Measurements from ENCODE around the gene RPL28.

Gene RPL28

DNA sequence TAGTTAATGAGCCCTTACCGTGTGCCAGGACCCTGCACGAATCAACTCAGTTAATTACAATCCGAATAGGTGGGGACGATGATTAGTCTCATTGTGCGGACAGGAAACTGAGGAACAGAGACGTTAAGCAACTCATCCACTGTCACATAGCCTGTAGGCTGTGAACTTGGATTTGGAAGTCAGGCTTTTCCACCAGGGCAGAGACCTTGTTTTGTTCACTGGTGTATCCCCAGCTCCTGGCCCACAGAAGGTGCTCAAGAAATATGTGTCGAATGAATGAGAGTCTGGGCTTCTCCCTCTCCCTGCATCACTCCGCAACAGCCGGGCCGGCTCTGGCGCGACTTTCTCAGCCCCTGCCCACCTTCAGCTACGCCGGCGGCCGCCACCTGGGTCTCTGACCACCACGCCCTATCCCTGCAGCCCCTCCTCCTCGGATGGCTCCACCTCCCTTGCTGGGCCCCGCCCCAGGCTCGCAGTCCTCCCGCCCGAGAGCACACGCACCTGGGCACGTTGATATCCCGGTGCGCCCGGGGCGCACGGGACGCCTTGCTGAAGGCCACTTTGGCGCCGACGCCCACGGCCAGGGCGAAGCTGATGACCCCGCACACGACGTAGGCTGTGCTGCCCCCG is 56.1 kb downstream of the RPL28 start:
- Mint-ChIP-seq H3K4me3 (peak overlapping the region in 2 of 3 experiments; percentile 4 to 24), H3K4me1 (peaks cover 22% of the 10 kb centered on the region), H3K36me3 (ENCODE audit: low read depth) (no peaks in the 10 kb centered on the region), H3K27ac (no peak overlapping the region), H3K27me3 (ENCODE audit: low read depth) (peaks cover 33% of the 10 kb centered on the region), H3K9me3 (peaks cover 9% of the 10 kb centered on the region)
- TF ChIP-seq, protein P1, sequence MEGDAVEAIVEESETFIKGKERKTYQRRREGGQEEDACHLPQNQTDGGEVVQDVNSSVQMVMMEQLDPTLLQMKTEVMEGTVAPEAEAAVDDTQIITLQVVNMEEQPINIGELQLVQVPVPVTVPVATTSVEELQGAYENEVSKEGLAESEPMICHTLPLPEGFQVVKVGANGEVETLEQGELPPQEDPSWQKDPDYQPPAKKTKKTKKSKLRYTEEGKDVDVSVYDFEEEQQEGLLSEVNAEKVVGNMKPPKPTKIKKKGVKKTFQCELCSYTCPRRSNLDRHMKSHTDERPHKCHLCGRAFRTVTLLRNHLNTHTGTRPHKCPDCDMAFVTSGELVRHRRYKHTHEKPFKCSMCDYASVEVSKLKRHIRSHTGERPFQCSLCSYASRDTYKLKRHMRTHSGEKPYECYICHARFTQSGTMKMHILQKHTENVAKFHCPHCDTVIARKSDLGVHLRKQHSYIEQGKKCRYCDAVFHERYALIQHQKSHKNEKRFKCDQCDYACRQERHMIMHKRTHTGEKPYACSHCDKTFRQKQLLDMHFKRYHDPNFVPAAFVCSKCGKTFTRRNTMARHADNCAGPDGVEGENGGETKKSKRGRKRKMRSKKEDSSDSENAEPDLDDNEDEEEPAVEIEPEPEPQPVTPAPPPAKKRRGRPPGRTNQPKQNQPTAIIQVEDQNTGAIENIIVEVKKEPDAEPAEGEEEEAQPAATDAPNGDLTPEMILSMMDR (IDR thresholded peaks at IDR 0.05; ENCODE audit: unreplicated experiment in 3 of 3): no peak

DNA sequence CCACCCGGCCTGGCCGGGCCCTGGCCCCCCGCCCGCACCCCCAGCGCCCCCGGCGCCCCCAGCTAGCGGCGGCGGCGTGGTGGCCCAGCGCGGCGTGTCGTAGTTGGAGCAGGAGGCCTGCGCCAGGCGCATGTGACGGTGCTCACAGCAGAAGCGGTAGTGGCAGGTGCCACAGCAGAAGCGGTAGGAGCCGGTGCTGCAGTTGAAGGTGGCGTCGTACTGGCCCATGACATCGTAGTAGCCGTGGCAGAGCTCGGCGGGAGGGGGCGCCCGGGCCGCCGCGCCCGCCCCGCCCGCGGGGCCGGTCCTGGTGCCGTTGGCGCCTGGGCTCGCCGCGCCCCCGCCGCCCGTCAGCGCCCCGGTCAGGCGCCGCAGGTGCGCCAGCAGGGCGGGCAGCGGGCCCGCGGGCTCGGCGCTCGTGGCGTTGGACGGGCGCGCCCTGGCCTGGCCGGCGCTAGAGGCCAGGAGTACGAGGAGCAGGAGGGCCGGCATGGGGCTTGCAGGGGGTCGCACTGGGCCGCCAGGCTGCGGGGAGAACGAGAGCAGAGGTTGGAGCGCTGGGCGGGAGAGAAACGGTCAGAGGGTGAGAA is 56.7 kb downstream of the RPL28 start:
- H3K36me3 Mint-ChIP-seq (ENCODE audit: low read depth): no peaks in the 10 kb centered on the region
- peaks cover 9% of the 10 kb centered on the region for H3K9me3 Mint-ChIP-seq

DNA sequence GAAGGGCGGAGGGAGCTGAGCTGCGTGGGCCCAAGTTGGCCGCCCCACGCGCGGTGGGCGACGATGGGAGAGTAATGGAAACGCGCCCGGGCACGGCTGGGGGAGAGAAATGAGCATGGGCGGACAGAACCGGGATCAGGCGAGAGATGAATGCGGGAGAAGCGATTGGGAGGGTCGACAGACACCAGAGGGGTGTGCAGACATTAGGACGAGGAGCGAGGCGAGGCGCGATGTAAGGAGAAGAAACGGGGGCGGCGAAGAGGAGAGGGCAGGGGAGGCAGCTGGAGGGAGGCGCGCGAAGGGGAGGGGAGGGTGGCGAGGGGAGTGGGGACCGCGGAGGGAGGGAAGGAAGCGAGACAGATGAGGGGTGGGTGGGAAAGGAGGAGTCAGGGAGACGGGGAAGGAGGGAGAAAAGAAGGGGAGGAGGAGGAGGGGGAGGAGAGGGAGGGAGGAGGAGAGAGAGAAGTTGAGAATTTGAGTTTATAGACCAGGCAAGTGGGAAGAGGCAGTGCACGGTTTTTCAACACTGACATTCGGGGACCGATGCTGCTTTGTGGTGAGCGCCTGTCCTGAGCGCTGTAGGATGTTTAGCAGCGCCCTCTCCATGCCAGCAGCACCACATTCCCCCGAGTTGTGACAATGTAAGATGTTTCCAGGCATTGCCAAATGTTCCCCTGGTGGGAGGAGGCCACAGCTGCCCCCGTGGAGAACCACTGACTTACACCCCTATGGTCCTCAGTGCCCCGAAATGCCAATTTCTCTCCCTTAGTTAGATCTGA is 57.5 kb downstream of the RPL28 start, which contains the start of gene SHISA7:
SHISA7 (minus strand) TSS at position 256 of the 779 bp plus-strand sequence. CDS start 437 bp downstream, outside the sequence.
- Mint-ChIP-seq H3K4me3 (peak within 1 kb of the TSS; percentile 61 to 77 (median 66)), H3K9me3 (peaks cover 9% of the 10 kb centered on the region), H3K27me3 (ENCODE audit: low read depth) (peaks cover 21% of the 10 kb centered on the region), H3K27ac (no peak within 1 kb of the TSS), H3K36me3 (ENCODE audit: low read depth) (no peaks in the 10 kb centered on the region), H3K4me1 (peaks cover 17% of the 10 kb centered on the region)
- TF ChIP-seq, protein P1 (IDR thresholded peaks at IDR 0.05; ENCODE audit: unreplicated experiment in 3 of 3): no peak

More for the DNA sequence above, 56.7 kb downstream of the RPL28 start:
- TF ChIP-seq, protein P1 (IDR thresholded peaks at IDR 0.05; ENCODE audit: unreplicated experiment in 3 of 3): no peak
- peaks cover 19% of the 10 kb centered on the region for H3K4me1 Mint-ChIP-seq
- peak overlapping the region in 1 of 3 experiments; percentile 49 for H3K4me3 Mint-ChIP-seq
- H3K27me3 Mint-ChIP-seq (ENCODE audit: low read depth): peaks cover 27% of the 10 kb centered on the region
- H3K27ac Mint-ChIP-seq: no peak overlapping the region

DNA sequence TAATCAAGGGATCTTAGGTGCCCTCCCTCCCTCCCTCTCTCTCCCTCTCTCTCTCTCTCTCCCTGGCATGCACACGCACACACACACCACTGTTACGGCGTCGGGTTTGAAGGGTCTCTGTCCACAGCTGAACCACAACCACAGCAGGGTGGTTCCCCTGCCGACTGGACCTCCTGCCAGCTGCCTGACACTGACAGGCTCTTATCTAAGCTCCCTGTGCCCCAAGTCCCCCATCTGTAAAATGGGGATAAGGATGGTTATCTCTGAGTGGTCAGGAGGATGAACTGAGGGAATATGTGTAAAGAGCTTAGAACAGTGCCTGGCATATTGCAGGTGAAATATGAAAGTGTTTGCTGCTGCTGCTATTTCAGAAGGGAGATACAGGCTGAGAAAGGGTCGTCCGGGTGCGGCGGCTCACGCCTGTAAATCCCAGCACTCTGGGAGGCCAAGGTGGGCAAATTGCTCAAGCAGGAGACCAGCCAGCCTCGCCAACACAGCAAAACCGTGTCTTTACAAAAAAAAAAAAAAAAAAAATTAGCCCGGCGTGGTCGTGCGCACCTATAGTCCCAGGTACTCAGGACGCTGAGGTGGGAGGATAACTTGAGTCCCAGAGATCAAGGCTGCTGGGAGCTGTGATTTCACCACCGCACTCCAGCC is 58.2 kb downstream of the RPL28 start:
- Mint-ChIP-seq H3K27ac (no peak overlapping the region), H3K4me1 (peaks cover 17% of the 10 kb centered on the region), H3K9me3 (peaks cover 9% of the 10 kb centered on the region), H3K4me3 (peak overlapping the region; percentile 30 to 66 (median 55)), H3K27me3 (ENCODE audit: low read depth) (peaks cover 14% of the 10 kb centered on the region), H3K36me3 (ENCODE audit: low read depth) (no peaks in the 10 kb centered on the region)
- TF ChIP-seq, protein P1 (IDR thresholded peaks at IDR 0.05; ENCODE audit: unreplicated experiment in 3 of 3): no peak

DNA sequence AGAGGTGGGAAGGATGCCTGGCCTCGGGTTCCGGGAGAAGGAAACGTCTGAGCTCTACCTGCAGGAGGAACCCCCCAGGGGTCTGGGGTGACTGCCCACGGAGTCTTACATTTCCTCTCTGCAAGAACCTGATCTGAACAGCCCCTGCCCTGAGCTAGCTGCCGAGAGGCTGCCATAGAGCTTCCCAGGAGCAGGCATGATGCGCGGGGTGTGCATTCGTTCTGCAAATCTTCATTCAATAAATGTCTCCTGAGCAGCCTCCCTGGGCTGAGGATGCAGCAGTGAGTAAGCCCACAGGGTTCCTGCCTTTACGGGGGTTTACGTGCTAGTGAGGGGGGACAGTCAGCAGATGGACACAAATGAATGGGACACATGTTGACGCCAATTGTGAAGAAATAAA is 58.9 kb downstream of the RPL28 start:
- Mint-ChIP-seq H3K27ac (no peak overlapping the region), H3K27me3 (ENCODE audit: low read depth) (peaks cover 7% of the 10 kb centered on the region), H3K4me1 (peaks cover 17% of the 10 kb centered on the region), H3K36me3 (ENCODE audit: low read depth) (no peaks in the 10 kb centered on the region), H3K4me3 (no peak overlapping the region), H3K9me3 (peaks cover 6% of the 10 kb centered on the region)
- TF ChIP-seq, protein P1 (IDR thresholded peaks at IDR 0.05; ENCODE audit: unreplicated experiment in 3 of 3): no peak

All from nephron (organoid).